ENCODE results near the gene CDT1. TPM values are rescaled to one million over a fixed set of nuclear protein-coding genes. Genes with fewer than 3 reads are reported as not detected.
A peak's percentile ranks its signal among the peaks of the same experiment; 100 is the strongest.

Gene CDT1
- total RNA-seq, 1 donor from 2014 or later: 25.3 TPM

GRCh38 chr16:88758227-88758943, 45.2 kb upstream of the CDT1 start:
- Mint-ChIP-seq H3K27ac (no peak overlapping the region), H3K4me1 (ENCODE audit: low read depth) (peaks cover 10% of the 10 kb centered on the region), H3K27me3 (no peaks in the 10 kb centered on the region), H3K36me3 (ENCODE audit: insufficient read depth) (no peaks in the 10 kb centered on the region), H3K9me3 (ENCODE audit: low read depth) (no peaks in the 10 kb centered on the region), H3K4me3 (ENCODE audit: low read depth) (no peak overlapping the region)
- no peak for TF ChIP-seq CTCF (IDR thresholded peaks at IDR 0.05; ENCODE audit: unreplicated experiment)
- no peak for DNase-seq (ENCODE audit: low spot score, unreplicated experiment)

DNA sequence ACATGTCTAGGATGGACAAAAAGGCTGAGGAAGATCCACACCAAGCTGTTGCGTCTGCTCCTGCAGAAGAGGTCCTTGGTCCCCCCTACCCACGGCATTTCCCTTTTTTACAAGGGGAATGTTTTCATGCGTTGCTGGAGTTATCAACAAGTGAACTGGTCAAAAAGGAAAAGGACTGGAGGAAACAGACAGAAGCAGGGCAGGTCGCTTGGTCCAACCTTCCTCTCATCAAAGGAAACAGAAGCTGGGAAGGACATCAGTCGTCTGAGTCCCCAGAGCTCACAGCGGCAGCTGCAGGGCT, 44.7 kb upstream of the CDT1 start:
- no peak for DNase-seq (ENCODE audit: low spot score, unreplicated experiment)
- Mint-ChIP-seq H3K4me3 (ENCODE audit: low read depth) (no peak overlapping the region), H3K9me3 (ENCODE audit: low read depth) (no peaks in the 10 kb centered on the region), H3K4me1 (ENCODE audit: low read depth) (peaks cover 15% of the 10 kb centered on the region), H3K27me3 (no peaks in the 10 kb centered on the region), H3K27ac (peak overlapping the region; percentile 29), H3K36me3 (ENCODE audit: insufficient read depth) (no peaks in the 10 kb centered on the region)
- no peak for TF ChIP-seq CTCF (IDR thresholded peaks at IDR 0.05; ENCODE audit: unreplicated experiment)

GRCh38 chr16:88759245-88759975, 44.2 kb upstream of the CDT1 start:
- peak overlapping the region; percentile 74 for H3K27ac Mint-ChIP-seq
- H3K4me1 Mint-ChIP-seq (ENCODE audit: low read depth): peaks cover 20% of the 10 kb centered on the region
- TF ChIP-seq CTCF (IDR thresholded peaks at IDR 0.05; ENCODE audit: unreplicated experiment): no peak
- no peaks in the 10 kb centered on the region for H3K36me3 Mint-ChIP-seq (ENCODE audit: insufficient read depth)
- no peaks in the 10 kb centered on the region for H3K9me3 Mint-ChIP-seq (ENCODE audit: low read depth)
- DNase-seq (ENCODE audit: low spot score, unreplicated experiment): no peak
- H3K4me3 Mint-ChIP-seq (ENCODE audit: low read depth): no peak overlapping the region
- H3K27me3 Mint-ChIP-seq: no peaks in the 10 kb centered on the region

DNA sequence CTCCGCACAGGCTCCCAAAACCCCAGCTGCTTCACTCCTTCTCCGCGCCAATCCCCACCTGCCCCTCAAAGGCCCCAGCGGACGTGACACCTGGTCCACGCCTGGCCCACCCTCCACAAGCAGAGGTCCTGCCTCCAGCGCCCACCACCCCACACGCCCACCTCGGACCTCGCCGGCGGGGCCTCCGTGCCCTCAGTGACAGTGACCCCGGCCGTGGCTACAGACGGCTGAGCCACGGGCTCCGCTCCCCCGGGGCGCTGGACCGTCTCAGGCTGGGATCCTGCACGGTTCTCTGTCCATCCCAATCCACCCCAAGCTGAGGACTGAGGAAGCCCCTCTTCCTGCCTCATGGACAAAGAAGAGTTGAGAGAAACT, 43.6 kb upstream of the CDT1 start:
- no peaks in the 10 kb centered on the region for H3K27me3 Mint-ChIP-seq
- no peaks in the 10 kb centered on the region for H3K9me3 Mint-ChIP-seq (ENCODE audit: low read depth)
- no peak overlapping the region for H3K27ac Mint-ChIP-seq
- no peak for DNase-seq (ENCODE audit: low spot score, unreplicated experiment)
- no peak for TF ChIP-seq CTCF (IDR thresholded peaks at IDR 0.05; ENCODE audit: unreplicated experiment)
- H3K4me3 Mint-ChIP-seq (ENCODE audit: low read depth): no peak overlapping the region
- no peaks in the 10 kb centered on the region for H3K36me3 Mint-ChIP-seq (ENCODE audit: insufficient read depth)
- peaks cover 23% of the 10 kb centered on the region for H3K4me1 Mint-ChIP-seq (ENCODE audit: low read depth)

GRCh38 chr16:88760424-88761142, 43.0 kb upstream of the CDT1 start:
- H3K27me3 Mint-ChIP-seq: no peaks in the 10 kb centered on the region
- H3K36me3 Mint-ChIP-seq (ENCODE audit: insufficient read depth): no peaks in the 10 kb centered on the region

More at GRCh38 chr16:88760424-88761142, 43.0 kb upstream of the CDT1 start:
- no peak overlapping the region for H3K27ac Mint-ChIP-seq
- DNase-seq (ENCODE audit: low spot score, unreplicated experiment): no peak
- no peaks in the 10 kb centered on the region for H3K9me3 Mint-ChIP-seq (ENCODE audit: low read depth)
- no peak for TF ChIP-seq CTCF (IDR thresholded peaks at IDR 0.05; ENCODE audit: unreplicated experiment)
- peaks cover 25% of the 10 kb centered on the region for H3K4me1 Mint-ChIP-seq (ENCODE audit: low read depth)
- no peak overlapping the region for H3K4me3 Mint-ChIP-seq (ENCODE audit: low read depth)
